HG02870 (cell line): ENCODE data around the gene GLI3.

ENCODE experiments used
- ATAC-seq: cut with Tn5 transposase; IDR thresholded peaks from one replicate; pipeline ENCODE4 v1.9.1; 2021; ENCODE audit warnings: mild to moderate bottlenecking, moderate library complexity; ENCODE audit not compliant: unreplicated experiment

Gene GLI3

DNA sequence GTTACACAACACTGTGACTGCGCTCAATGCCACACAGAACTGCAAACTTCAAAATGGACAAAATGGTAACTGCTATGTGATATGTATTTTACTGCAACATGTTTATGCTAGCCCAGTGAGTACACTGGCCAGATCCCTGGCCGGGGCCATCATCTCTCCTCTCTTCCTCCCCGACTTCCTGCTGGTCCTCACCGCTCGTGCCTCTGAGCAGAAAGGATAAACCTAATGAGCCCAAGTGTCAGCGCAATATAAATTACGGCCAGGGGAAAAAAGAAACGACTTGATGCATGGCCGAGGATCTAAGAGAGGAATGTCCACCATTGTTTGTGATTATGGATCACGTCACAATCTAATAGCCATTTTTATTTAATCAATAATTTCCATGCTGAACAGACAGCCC is 225.2 kb downstream of the GLI3 start:
- no peak for ATAC-seq

DNA sequence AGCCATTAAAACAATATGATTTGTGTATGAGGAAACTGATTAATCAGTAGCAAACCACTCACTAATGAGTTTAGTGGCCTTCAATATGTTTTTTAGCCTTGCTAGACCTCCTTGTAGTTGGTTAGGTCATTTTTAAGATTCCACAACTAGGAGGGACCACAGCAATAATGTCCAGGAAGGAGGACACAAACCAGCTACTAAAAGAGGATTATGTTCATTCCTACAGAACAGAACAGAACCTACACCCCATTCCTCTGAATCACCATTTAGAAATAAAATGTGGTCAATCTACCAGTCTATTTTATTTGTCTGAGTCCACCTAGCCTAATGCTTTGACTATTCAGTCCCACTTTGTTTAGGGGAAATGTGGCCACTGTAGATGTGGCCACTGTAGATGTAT is 226.3 kb downstream of the GLI3 start:
- ATAC-seq: no peak

DNA sequence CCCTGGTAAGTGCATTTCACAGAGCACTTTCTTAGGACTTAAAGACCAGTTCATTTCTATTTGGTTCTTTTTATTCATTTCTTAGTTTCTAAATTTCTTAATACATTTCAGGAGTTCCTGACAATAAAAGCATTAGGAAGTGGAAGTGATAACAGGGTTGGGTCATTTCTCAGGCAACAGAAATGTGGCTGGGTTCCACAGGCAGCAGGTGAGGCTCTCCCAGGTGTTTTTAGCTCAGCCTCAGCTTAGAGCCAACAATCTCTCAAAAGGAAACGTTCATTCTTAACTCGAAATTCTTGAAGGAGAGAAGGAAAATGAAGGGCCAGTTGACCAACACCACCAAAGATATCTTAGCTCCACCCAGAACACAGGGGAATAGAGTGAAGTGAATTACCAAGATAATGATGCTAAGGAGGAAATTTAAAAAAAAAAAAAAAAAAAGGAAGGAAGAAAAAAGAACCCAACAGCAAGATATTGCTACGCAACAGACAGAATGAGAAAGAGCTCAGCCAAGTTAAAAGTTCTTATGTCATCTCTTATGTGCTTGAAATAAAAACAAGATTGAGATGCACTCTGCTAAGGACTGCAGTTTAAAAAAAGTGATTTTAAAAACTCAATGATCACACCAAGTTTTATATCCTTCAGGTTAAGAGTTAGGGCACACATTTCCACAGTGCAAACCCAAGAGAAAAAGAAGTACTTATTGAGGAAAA is 230.1 kb downstream of the GLI3 start:
- no peak for ATAC-seq

DNA sequence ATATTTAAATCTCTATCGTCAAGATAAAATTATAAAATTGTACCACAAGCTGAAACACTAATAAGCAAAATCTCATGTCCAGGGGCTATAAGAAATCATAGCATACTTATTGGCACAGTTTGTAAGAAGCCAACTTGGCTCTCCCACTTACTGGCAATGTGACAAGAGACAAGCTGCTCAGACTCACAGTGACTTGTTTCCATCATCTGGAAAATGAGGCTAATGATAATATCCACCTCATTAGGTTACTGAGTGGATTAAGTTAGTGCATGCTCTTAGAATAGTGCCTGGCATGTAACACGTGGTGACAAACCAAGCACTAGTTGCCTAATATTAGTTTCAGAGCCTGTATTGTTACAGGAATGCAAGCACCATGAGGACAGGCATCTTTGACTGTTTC is 234.4 kb downstream of the GLI3 start:
- ATAC-seq: no peak

DNA sequence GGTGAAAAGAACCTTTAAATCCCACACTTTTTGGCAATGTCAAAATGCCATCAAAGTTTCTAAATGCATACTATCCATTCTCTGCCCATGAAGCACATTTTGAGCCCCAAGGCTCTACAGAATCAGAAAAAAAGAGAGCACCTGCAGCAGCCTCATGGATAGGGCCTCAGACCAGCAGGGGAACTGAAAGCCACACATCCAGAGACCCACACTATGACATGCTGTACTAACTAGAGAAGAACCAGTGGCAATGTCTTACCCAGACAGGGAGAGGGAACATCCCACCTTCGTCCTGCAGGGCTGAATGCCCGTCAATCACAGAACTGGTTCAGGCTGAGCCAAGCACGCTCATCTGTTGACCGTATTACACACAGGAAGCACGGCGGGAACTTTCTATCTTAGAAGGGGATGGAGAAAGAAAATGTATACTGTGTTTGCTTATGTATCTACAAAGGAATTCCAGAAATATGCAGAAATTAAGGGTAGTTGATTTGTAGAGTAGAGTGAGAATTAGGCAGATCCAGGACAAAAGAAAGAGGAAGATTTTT is 237.2 kb downstream of the GLI3 start:
- ATAC-seq: no peak

DNA sequence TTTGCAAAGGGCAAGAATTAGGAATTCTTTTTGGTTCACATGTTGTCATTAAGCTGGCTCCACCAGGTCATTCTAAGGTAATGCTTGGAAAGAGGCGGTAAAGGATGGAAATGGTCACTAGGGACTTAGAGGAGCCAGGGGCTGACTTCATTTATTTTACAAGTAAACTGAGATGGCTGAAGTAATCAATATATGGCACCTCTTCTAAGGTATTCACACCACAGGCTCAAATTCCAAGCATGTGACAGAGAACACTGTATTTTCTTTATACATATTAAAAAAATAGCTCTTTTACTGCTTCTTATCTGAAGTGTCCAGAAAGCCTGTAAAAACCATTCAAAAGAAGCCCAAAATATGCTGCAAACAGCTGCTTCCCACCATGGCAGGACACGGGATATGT is 239.0 kb downstream of the GLI3 start:
- no peak for ATAC-seq

DNA sequence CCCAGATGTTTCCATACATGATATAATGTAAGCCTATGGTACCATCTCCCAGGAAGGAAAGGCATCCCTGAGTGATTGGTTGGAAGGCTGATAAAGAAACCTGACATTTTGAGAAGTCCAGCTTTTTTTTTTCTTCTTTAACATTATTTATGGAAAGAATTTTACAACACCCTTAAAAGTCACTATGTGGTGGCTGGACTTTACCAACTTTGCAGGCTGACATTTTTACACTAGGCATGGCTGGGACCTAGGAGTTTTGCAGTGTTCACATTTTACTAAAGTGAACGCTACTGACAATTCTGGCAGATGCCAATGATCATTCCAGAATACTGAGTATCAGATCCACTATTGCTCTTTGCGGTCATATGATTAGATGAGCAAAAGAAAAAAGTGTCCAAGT is 239.9 kb downstream of the GLI3 start:
- ATAC-seq: no peak

DNA sequence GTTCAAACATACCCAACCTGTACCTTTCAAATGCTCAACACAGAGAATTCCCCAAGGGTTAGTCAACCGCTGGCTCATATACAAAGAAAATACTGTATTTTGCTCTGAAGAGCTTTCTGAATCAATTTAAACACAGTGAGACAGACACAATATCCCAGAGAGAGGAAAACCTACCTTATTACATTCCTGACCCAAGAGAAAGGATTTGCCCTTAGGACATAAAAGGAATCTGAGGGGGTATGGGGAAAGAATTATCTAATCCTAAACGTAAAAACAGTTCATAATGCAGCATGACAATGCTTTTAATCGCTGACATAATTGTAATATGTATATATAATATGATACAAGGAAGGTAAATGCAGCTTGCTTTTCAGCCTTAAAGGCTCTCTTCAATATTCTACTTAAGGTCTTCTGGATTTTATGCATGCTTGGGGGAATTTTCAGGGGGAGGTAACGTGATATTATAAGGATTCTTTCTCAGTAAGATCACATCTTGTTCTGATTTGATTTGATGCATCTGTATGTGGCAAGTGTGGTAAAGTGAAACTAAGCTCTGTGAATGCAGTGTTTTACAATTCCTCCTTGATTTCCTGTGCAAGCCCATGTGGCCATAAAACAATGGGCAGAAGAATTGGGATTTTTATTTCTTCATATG is 240.5 kb downstream of the GLI3 start:
- ATAC-seq: no peak

DNA sequence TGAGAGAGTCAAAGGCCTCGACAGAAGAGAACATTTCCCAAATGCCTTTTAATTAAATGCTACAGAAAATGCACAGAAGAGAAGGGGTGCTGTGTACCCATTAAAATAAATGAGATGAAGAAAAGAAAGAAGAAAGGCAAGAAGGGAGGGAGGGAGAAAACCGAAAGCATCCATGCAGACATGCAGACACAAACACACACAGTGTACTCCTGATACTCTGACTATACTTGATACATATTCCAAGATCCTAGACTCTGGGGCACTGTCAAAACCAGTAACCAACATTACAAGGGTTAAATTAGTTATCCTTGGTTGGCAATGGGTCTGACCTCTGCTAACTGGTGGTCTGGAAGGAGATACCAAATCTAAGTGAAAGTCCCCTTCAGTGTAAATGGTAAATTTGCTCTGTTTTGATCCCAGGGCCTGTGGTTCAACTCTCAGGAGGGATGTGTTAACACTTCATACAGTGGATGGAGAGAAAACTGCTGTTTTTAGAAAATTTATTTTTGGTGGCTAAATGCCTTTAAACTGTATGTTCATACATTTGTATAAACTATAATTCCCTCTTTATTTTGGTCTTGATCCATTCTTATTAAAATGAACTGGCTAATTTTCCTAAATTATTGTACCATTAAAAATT is 241.3 kb downstream of the GLI3 start:
- ATAC-seq: no peak

DNA sequence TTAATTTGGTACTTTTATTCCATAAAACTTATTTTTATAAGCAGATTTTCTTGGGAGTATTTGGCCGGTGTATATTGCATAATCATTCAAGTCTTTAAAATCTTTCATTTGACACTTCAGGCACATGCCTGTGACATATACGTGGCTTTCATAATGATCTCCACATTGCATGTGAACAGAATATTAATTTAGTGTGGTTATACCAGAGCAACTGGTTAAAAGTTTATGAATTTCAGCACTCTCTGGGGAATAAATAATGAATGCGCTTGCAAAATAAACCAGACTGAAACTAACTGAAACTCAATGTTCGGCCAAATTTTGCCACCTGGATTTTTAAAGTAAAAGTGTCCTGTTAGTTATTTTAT is 242.3 kb downstream of the GLI3 start:
- ATAC-seq: no peak

DNA sequence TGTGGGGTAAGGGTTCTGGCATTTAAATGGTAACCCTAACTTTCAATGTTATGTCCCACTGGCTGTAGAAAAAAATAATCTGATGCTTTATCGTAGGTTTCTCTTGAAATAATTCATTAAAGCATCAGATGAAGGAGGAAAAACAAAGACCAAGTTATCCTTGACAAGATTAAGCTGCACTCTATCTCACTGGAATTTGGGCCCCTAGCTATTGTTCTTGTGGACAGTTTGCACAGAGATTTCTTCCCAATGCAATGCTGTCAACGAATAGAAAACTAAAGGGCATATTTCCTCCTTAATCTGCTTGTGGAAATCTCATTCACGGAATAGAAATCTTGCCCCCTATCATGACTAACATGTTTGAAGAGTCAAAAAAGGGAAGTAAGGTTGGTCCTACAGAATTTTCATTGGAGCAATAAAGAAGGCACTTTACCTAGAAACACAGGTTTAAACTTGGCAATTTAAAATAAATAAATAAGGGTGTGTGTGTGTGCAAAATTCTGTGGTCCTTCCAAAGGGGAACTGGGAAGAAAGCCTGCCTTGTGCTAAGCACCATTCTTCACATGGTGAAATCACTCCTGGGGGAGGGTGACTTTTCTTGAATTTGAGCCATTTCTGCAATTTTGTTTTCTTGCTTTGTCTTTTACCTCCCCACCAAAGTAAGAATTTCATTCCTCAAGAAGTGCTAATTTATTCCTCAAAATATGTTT is 242.8 kb downstream of the GLI3 start:
- ATAC-seq: no peak

DNA sequence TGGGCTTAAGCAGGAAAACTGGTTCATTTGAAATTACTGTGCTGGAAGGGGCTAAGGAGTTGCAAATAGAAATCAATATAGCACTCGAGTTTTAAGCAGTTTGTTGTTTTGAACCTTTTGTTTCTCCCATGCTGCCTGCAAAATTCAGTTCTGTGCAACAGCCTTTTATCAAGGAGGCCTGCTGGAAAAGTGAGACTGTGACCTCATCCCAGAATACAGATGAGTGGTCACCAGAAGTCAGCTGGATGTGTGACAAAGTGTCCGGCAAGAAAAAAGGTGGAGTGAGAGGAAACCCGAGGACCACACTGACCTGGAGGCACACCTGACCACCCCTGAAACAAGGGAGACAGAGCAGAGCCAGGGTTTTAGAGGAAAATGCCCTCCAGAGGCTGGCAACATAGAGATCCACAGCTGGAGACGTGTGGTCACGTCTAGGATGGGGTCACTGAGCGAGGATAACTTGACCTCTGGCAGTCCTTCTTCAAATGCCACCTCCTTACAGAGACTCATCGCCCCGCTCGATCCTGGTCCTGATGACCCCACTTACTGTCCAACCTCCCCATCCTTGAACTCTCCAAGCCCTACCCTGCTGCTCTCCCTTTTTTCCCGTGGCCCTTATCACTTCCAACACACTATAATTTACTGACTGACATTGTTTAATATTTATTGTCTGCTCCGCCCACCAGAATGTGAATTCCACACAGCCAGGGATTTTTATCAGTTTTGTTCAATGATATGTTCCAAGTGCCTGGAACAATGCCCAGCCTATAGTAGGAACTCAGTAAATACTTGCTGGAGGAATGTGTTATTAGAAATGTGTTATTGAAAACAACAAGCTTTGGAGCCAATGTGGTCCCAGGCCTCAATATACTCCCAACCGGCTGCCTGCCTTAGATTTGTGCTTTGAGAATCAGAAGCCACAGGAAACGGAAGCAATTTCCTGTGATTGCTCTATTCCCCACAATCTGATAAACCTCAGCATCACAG is 243.8 kb downstream of the GLI3 start:
- ATAC-seq: no peak

DNA sequence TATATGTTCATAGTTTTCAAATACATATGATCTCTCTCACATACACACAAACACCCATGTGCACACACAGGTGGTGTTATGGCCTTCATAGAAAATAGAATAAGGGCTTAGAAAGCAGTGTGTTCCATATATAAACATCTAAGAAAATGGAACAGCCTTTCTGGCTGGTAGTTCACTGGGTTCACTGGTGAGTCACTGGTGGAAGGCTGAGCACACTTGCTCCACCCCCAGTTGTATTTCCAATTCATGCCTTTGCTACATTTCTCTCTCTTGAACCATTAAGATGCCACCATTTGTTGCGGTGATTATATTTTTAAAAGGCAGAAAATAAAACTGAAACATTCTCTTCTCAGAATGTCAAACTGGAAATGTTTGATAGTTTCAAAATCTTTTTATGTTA is 252.1 kb downstream of the GLI3 start:
- ATAC-seq: no peak

DNA sequence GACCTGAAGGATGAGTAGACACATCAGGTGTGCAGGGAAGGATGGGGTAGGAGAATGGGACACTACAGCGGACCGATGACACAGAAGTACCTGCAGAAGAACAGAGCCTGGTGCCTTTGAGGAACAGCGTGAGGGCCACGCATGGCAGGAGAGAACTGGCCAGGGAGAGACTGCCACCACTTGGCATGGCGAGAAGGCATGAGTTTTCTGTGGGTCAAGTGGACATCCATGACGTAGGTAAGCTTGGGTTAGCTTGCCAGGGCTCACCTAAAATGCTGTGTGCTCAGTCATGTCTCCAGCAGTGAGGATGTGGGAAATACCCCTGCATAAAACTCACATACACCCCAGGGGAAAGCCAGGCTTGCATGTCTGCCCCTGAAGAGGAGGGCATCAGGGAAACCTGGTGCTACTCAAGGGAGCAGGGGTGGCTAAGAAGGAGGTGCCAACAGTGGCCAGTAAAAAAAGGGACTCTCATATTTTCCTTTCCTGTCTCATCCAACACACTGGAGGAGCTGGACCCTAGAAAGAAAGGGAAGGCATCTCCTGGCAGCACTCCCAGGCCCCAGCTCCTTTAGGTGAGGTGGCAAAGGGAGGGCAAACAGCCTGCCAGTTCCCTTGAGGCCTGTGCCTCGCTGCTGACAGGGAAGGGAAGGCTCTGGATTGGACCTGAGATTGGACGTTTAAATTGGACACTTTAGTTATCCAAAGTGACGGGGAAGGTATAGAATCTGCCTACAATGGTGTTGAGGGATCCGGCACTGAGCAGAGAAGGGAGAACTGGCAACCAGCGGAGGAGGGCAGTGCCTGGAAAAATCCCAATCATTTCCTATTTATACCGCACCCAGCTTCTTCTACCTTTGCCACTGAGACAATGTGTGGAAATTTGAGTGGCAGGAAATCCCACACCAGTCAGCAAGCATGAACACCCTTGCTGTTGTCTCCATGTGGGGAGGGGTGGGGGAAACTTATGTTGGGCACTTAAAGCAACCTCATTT is 255.7 kb downstream of the GLI3 start:
- ATAC-seq: no peak

DNA sequence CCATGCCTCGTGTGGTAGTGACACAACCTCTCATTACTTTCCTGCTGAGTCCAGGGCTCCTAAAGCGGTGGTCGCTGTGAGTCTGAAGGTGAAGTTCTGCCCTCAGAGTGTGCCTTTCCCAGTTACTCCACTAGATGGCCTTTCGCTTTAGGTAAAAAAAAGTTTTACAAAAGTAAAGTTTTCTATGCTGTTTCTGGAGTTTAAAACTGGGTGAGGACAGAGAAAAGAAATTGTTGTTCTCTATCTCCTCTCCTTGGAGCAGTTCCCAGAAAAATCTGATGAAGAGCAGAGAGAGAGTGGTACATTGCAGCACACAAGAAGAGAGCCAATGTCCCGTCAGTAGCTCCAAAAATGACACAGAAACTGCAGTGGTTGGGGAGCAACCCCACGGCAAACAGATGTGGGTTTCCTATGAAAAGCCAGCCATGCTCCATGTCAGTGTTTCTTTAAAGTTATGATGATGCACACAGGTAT is 257.1 kb downstream of the GLI3 start:
- ATAC-seq: no peak

DNA sequence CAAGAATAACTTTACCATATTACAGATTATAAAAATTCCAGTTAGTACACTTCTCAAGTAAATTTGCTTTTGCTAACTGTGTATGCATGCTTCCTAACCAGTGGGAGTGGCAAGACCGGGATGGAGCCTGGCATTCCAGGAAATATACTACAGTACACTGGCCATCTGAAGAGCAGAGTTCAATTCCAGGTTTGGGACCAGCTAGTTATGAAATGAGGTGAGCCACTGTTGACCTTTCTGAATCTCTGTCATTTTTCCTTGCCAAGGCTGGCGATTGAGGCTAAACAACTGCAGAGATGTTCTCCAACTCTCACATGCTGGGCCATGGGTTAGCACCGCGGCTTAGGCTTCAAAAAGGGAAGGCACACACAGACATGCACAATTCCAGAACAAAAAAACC is 258.2 kb downstream of the GLI3 start:
- ATAC-seq: no peak

DNA sequence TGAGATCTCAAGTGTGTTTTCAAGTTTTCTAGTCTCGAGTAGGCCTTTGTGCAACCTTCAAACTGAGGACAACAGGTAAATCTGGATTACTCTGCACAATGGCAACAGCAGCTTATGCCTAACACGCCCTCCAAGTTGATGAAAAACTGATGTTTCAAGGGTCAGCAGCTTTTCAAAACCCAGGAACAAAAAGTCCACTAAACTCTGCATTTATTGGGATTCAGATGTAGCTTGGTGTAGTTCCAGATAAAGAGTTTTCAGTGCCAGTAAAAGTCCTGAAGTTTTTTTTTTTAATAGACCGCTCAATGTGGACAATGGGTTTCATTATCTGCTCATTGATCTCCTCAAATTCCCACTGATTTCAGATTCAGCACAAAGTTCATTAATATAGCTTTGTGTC is 259.3 kb downstream of the GLI3 start:
- no peak for ATAC-seq

DNA sequence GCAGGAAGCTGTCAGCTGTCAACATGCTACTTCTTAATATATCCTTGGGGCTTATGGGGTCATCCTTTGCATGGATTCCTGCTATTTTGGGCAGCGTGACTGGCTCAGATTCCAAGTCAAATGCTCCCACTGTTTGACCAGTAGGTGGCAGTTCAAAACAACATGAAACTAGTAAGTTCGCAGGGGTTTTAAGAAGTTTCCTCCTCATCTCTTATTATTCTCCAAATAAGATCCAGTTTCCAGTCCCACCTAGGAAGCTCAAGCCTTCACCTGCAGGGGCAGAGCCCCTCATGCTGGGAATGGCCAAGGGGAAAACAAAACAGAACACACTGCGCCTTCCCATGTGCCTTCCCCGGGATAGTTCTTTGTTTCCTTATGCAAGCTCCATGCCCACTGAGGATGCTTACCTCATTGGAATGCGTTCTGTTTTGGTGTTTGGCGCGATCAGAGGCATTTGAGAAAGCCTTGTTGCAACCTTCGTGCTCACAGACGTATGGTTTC is 259.8 kb downstream of the GLI3 start:
- no peak for ATAC-seq

DNA sequence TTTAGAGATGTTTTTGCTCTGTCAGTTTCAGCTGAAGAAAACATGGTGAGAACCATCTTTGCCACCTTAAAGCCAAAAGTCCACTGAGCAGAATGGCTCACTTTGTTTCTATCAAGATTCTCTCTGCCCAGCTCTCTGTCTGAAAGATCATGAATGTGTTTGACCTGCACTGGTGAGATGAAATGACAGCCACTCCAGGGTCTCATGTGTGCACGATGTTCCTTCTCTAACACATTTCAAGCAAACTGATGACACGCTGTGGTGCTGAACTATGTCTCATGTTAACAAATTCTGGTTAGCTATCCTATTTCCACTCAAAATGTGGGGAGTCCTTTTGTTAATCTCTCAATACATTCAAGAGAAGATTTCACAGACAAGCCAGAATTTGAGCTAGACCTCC is 260.6 kb downstream of the GLI3 start:
- no peak for ATAC-seq
